ENCODE data around the gene TNS3. TPM values are rescaled to one million over a fixed set of nuclear protein-coding genes. Genes with fewer than 3 reads are reported as not detected.
A peak's percentile ranks its signal among the peaks of the same experiment; 100 is the strongest.

Gene TNS3
- total RNA-seq, 2 donors from 2014 or later = 0.50 TPM; not detected in 1

- Mint-ChIP-seq H3K27ac (no peak overlapping the region), H3K27me3 (peaks cover 2 to 7% of the 10 kb centered on the region in 2 donors)
Observed at GRCh38 chr7:47516985-47517600, 64.8 kb downstream of the TNS3 start.

GRCh38 chr7:47516386-47516785 lies 65.5 kb downstream of the TNS3 start:
- Mint-ChIP-seq H3K4me3 (no peak overlapping the region), H3K27me3 (peaks cover 2 to 7% of the 10 kb centered on the region in 2 donors), H3K27ac (no peak overlapping the region), H3K36me3 (no peaks in the 10 kb centered on the region), H3K9me3 (no peaks in the 10 kb centered on the region), H3K4me1 (ENCODE audit: low read depth in 2 of 2) (no peaks in the 10 kb centered on the region)
- DNase-seq (ENCODE audit: low spot score) (no peak), ATAC-seq (peak in 1 of 2 donors; percentile 43)

More at GRCh38 chr7:47516985-47517600, 64.8 kb downstream of the TNS3 start:
- H3K4me1 Mint-ChIP-seq (ENCODE audit: low read depth in 2 of 2) = no peaks in the 10 kb centered on the region
- no peaks in the 10 kb centered on the region for H3K36me3 Mint-ChIP-seq
- H3K9me3 Mint-ChIP-seq = no peaks in the 10 kb centered on the region
- ATAC-seq (no peak), DNase-seq (ENCODE audit: low spot score) (no peak)
- no peak overlapping the region for H3K4me3 Mint-ChIP-seq

- no peaks in the 10 kb centered on the region for H3K36me3 Mint-ChIP-seq
- H3K27me3 Mint-ChIP-seq = peaks cover 2 to 7% of the 10 kb centered on the region in 2 donors
- ATAC-seq (peak in 1 of 2 donors; percentile 36), DNase-seq (ENCODE audit: low spot score) (no peak)
- H3K4me1 Mint-ChIP-seq (ENCODE audit: low read depth in 2 of 2) = no peaks in the 10 kb centered on the region
- H3K9me3 Mint-ChIP-seq = no peaks in the 10 kb centered on the region
- H3K27ac Mint-ChIP-seq = no peak overlapping the region
- H3K4me3 Mint-ChIP-seq = no peak overlapping the region
Observed at GRCh38 chr7:47515305-47515834, 66.5 kb downstream of the TNS3 start.

- Mint-ChIP-seq H3K36me3 (no peaks in the 10 kb centered on the region), H3K27me3 (peaks cover 2 to 7% of the 10 kb centered on the region in 2 donors), H3K4me3 (no peak overlapping the region), H3K9me3 (no peaks in the 10 kb centered on the region), H3K4me1 (ENCODE audit: low read depth in 2 of 2) (no peaks in the 10 kb centered on the region), H3K27ac (no peak overlapping the region)
- ATAC-seq (no peak), DNase-seq (ENCODE audit: low spot score) (no peak)
Observed at GRCh38 chr7:47514818-47515217, 67.1 kb downstream of the TNS3 start.

GRCh38 chr7:47514367-47514766 lies 67.5 kb downstream of the TNS3 start:
- H3K27ac Mint-ChIP-seq = no peak overlapping the region
- peaks cover 2 to 7% of the 10 kb centered on the region in 2 donors for H3K27me3 Mint-ChIP-seq
- no peak overlapping the region for H3K4me3 Mint-ChIP-seq
- DNase-seq (ENCODE audit: low spot score) = no peak
- H3K4me1 Mint-ChIP-seq (ENCODE audit: low read depth in 2 of 2) = no peaks in the 10 kb centered on the region
- ATAC-seq = no peak
- no peaks in the 10 kb centered on the region for H3K36me3 Mint-ChIP-seq
- no peaks in the 10 kb centered on the region for H3K9me3 Mint-ChIP-seq

GRCh38 chr7:47513741-47514241 lies 68.1 kb downstream of the TNS3 start:
- DNase-seq (ENCODE audit: low spot score) = no peak
- Mint-ChIP-seq H3K4me1 (ENCODE audit: low read depth in 2 of 2) (no peaks in the 10 kb centered on the region), H3K9me3 (no peaks in the 10 kb centered on the region), H3K36me3 (no peaks in the 10 kb centered on the region), H3K27ac (no peak overlapping the region), H3K4me3 (no peak overlapping the region), H3K27me3 (peaks cover 2 to 7% of the 10 kb centered on the region in 2 donors)
- ATAC-seq = no peak

- Mint-ChIP-seq H3K36me3 (no peaks in the 10 kb centered on the region), H3K4me1 (ENCODE audit: low read depth in 2 of 2) (no peaks in the 10 kb centered on the region), H3K4me3 (no peak overlapping the region), H3K27me3 (peaks cover 2 to 6% of the 10 kb centered on the region in 2 donors), H3K27ac (no peak overlapping the region), H3K9me3 (no peaks in the 10 kb centered on the region)
- DNase-seq (ENCODE audit: low spot score) = no peak
- ATAC-seq = no peak
Observed at GRCh38 chr7:47512481-47513176, 69.3 kb downstream of the TNS3 start.

GRCh38 chr7:47511699-47512370 lies 70.1 kb downstream of the TNS3 start:
- Mint-ChIP-seq H3K36me3 (no peaks in the 10 kb centered on the region), H3K27ac (no peak overlapping the region), H3K27me3 (no peaks in the 10 kb centered on the region), H3K9me3 (no peaks in the 10 kb centered on the region), H3K4me3 (no peak overlapping the region), H3K4me1 (ENCODE audit: low read depth in 2 of 2) (no peaks in the 10 kb centered on the region)
- DNase-seq (ENCODE audit: low spot score) (no peak), ATAC-seq (peak in 1 of 2 donors; percentile 24)

GRCh38 chr7:47510786-47511185 lies 71.1 kb downstream of the TNS3 start:
- Mint-ChIP-seq H3K27me3 (peaks cover 0 to 3% of the 10 kb centered on the region in 2 donors), H3K4me1 (ENCODE audit: low read depth in 2 of 2) (no peaks in the 10 kb centered on the region), H3K9me3 (no peaks in the 10 kb centered on the region), H3K4me3 (no peak overlapping the region), H3K27ac (no peak overlapping the region), H3K36me3 (no peaks in the 10 kb centered on the region)
- no peak for ATAC-seq
- DNase-seq (ENCODE audit: low spot score) = no peak

GRCh38 chr7:47510192-47510591 lies 71.7 kb downstream of the TNS3 start:
- Mint-ChIP-seq H3K4me1 (ENCODE audit: low read depth in 2 of 2) (no peaks in the 10 kb centered on the region), H3K36me3 (no peaks in the 10 kb centered on the region), H3K4me3 (no peak overlapping the region), H3K9me3 (no peaks in the 10 kb centered on the region), H3K27ac (no peak overlapping the region), H3K27me3 (peaks cover 0 to 3% of the 10 kb centered on the region in 2 donors)
- DNase-seq (ENCODE audit: low spot score) (no peak), ATAC-seq (no peak)

GRCh38 chr7:47509571-47509970 lies 72.3 kb downstream of the TNS3 start:
- H3K36me3 Mint-ChIP-seq = no peaks in the 10 kb centered on the region
- no peaks in the 10 kb centered on the region for H3K4me1 Mint-ChIP-seq (ENCODE audit: low read depth in 2 of 2)
- peaks cover 0 to 3% of the 10 kb centered on the region in 2 donors for H3K27me3 Mint-ChIP-seq
- DNase-seq (ENCODE audit: low spot score) (no peak), ATAC-seq (peak in 1 of 2 donors; percentile 7)
- no peak overlapping the region for H3K4me3 Mint-ChIP-seq
- H3K27ac Mint-ChIP-seq = no peak overlapping the region
- H3K9me3 Mint-ChIP-seq = no peaks in the 10 kb centered on the region

- peaks cover 0 to 3% of the 10 kb centered on the region in 2 donors for H3K27me3 Mint-ChIP-seq
- H3K9me3 Mint-ChIP-seq = no peaks in the 10 kb centered on the region
- no peak overlapping the region for H3K4me3 Mint-ChIP-seq
- no peaks in the 10 kb centered on the region for H3K36me3 Mint-ChIP-seq
- DNase-seq (ENCODE audit: low spot score) = no peak
- no peaks in the 10 kb centered on the region for H3K4me1 Mint-ChIP-seq (ENCODE audit: low read depth in 2 of 2)
- peak in 1 of 2 donors; percentile 15 for ATAC-seq
- H3K27ac Mint-ChIP-seq = no peak overlapping the region
Observed at GRCh38 chr7:47508389-47509380, 73.2 kb downstream of the TNS3 start.

- Mint-ChIP-seq H3K9me3 (no peaks in the 10 kb centered on the region), H3K36me3 (no peaks in the 10 kb centered on the region), H3K4me1 (ENCODE audit: low read depth in 2 of 2) (no peaks in the 10 kb centered on the region), H3K27me3 (peaks cover 0 to 3% of the 10 kb centered on the region in 2 donors), H3K27ac (no peak overlapping the region), H3K4me3 (no peak overlapping the region)
- DNase-seq (ENCODE audit: low spot score) (no peak), ATAC-seq (no peak)
Observed at GRCh38 chr7:47507522-47507921, 74.4 kb downstream of the TNS3 start.

All from natural killer cell treated with Interleukin-12 subunit alpha and Interleukin-12 subunit beta and Interleukin-15 and Interleukin-18, amount 100 ng/mL, for 72 hours (primary cell).